ENCODE measurements around the gene MOCOS. TPM values are rescaled to one million over a fixed set of nuclear protein-coding genes. Genes with fewer than 3 reads are reported as not detected.

MOCOS gene
- total RNA-seq, 2 experiments from 2014 or later = not detected

DNA sequence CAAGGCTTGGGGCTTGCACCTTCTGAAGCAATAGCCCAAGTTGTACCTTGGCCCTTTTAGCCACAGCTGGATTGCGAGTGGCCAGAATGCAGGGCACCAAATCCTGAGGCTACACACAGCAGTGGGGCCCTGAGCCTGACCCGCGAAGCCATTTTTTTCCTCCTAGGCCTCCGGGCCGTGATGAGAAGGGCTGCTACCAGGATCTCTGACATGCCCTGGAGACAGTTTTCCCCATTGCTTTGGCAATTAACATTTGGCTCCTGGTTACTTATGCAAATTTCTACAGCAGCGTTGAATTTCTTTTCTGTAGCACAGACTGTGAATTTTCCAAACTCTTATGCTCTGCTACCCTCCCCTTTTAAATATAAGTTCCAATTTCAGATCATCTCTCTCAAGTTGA is 54.5 kb downstream of the MOCOS start:
- Histone ChIP-seq H3K4me1 (ENCODE audit: insufficient read depth, low read length, poor library complexity, severe bottlenecking) (no peaks in the 10 kb centered on the region), H3K27ac (ENCODE audit: low read depth, low read length, poor library complexity, severe bottlenecking) (no peak overlapping the region), H2AFZ (ENCODE audit: low read length) (no peak overlapping the region), H3K9me3 (ENCODE audit: low read length) (no peaks in the 10 kb centered on the region), H3K9me2 (ENCODE audit: insufficient read depth, low read length) (no peaks in the 10 kb centered on the region), H3K4me3 (ENCODE audit: low read depth, low read length, poor library complexity, severe bottlenecking) (no peak overlapping the region), H4K20me1 (ENCODE audit: insufficient read depth, low read length) (no peaks in the 10 kb centered on the region), H3K79me2 (ENCODE audit: insufficient read depth, low read depth, low read length) (no peaks in the 10 kb centered on the region), H3K36me3 (ENCODE audit: insufficient read depth, low read length) (no peaks in the 10 kb centered on the region), H3K4me2 (ENCODE audit: low read length) (no peak overlapping the region)
- CTCF ChIA-PET (ENCODE audit: unreplicated experiment) = no interaction called here
- DNase-seq (ENCODE audit: low spot score) = no peak
- no TSS peak for BruUV-seq (replicated peaks)
- POLR2A ChIA-PET = no interaction called here
- intact Hi-C loops (cut with micrococcal nuclease; ENCODE audit: unreplicated experiment) = no loop called here
- TF ChIP-seq, protein P1, sequence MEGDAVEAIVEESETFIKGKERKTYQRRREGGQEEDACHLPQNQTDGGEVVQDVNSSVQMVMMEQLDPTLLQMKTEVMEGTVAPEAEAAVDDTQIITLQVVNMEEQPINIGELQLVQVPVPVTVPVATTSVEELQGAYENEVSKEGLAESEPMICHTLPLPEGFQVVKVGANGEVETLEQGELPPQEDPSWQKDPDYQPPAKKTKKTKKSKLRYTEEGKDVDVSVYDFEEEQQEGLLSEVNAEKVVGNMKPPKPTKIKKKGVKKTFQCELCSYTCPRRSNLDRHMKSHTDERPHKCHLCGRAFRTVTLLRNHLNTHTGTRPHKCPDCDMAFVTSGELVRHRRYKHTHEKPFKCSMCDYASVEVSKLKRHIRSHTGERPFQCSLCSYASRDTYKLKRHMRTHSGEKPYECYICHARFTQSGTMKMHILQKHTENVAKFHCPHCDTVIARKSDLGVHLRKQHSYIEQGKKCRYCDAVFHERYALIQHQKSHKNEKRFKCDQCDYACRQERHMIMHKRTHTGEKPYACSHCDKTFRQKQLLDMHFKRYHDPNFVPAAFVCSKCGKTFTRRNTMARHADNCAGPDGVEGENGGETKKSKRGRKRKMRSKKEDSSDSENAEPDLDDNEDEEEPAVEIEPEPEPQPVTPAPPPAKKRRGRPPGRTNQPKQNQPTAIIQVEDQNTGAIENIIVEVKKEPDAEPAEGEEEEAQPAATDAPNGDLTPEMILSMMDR (conservative IDR thresholded peaks at IDR 0.05; ENCODE audit: low read length) = no peak
- no peak for TF ChIP-seq EZH2phosphoT487 (IDR thresholded peaks at IDR 0.05; ENCODE audit: borderline replicate concordance, low read depth, low read length)

DNA sequence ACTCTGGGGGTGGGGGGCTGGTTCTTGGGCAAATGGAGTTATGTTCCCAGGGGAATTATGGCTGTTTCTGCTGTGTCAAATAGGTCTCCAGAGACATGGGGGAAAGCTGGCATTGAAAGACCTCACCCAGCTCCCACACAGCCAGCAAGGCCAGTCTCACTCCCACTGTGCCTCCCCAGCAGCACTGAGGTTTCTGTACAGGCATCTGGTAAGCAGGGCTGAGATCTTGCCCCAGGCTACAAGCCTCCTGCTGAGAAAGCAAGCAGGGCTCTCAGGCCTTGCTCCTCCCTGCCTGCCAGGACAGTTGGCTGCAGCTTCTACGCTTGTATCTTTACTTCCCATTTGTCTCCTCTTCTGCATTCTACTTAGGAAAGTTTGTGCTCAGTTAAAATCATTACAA is 59.7 kb downstream of the MOCOS start:
- no peak overlapping the region for H2AFZ ChIP-seq (ENCODE audit: low read length)
- POLR2A ChIA-PET = interaction anchor here (0.7 kb wide), 1 partner anchor 173 kb away, joined by 7 read pairs; no protein-coding TSS in a partner anchor
- H3K4me1 ChIP-seq (ENCODE audit: insufficient read depth, low read length, poor library complexity, severe bottlenecking) = no peaks in the 10 kb centered on the region
- no peak for DNase-seq (ENCODE audit: low spot score)
- intact Hi-C loops (cut with micrococcal nuclease; ENCODE audit: unreplicated experiment) = no loop called here
- TF ChIP-seq, protein P1 (conservative IDR thresholded peaks at IDR 0.05; ENCODE audit: low read length) = no peak
- no peak for TF ChIP-seq EZH2phosphoT487 (IDR thresholded peaks at IDR 0.05; ENCODE audit: borderline replicate concordance, low read depth, low read length)
- no peaks in the 10 kb centered on the region for H3K79me2 ChIP-seq (ENCODE audit: insufficient read depth, low read depth, low read length)
- BruUV-seq (replicated peaks) = no TSS peak
- CTCF ChIA-PET (ENCODE audit: unreplicated experiment) = no interaction called here
- no peaks in the 10 kb centered on the region for H3K9me3 ChIP-seq (ENCODE audit: low read length)
- H3K36me3 ChIP-seq (ENCODE audit: insufficient read depth, low read length) = no peaks in the 10 kb centered on the region
- H3K9me2 ChIP-seq (ENCODE audit: insufficient read depth, low read length) = no peaks in the 10 kb centered on the region
- H3K4me2 ChIP-seq (ENCODE audit: low read length) = no peak overlapping the region
- no peak overlapping the region for H3K4me3 ChIP-seq (ENCODE audit: low read depth, low read length, poor library complexity, severe bottlenecking)
- no peak overlapping the region for H3K27ac ChIP-seq (ENCODE audit: low read depth, low read length, poor library complexity, severe bottlenecking)
- H4K20me1 ChIP-seq (ENCODE audit: insufficient read depth, low read length) = no peaks in the 10 kb centered on the region

DNA sequence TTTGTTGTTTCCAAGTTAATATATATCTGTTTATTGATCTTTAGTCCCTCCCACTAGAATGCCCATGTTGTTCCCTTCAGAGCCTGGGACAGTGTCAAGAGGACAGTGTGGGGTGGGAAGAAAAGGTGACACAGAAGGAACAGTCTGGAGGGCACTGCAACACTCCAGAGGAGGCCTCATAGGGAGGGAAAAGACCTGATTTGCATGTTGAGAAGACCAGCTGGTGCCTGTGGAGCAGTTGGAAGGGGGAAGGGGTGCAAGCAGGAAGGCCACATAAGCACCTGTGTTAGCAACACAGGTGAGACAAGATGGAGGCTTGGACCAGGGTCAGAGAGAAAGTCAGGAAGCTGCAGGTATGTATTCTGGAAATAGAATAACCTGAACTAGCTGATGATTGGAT is 62.1 kb downstream of the MOCOS start:
- no peaks in the 10 kb centered on the region for H3K9me2 ChIP-seq (ENCODE audit: insufficient read depth, low read length)
- intact Hi-C loops (cut with micrococcal nuclease; ENCODE audit: unreplicated experiment) = no loop called here
- no peaks in the 10 kb centered on the region for H3K9me3 ChIP-seq (ENCODE audit: low read length)
- no peaks in the 10 kb centered on the region for H3K79me2 ChIP-seq (ENCODE audit: insufficient read depth, low read depth, low read length)
- no peak overlapping the region for H3K4me2 ChIP-seq (ENCODE audit: low read length)
- no peaks in the 10 kb centered on the region for H4K20me1 ChIP-seq (ENCODE audit: insufficient read depth, low read length)
- H3K36me3 ChIP-seq (ENCODE audit: insufficient read depth, low read length) = no peaks in the 10 kb centered on the region
- H2AFZ ChIP-seq (ENCODE audit: low read length) = no peak overlapping the region
- H3K4me1 ChIP-seq (ENCODE audit: insufficient read depth, low read length, poor library complexity, severe bottlenecking) = no peaks in the 10 kb centered on the region
- ChIA-PET POLR2A (no interaction called here), CTCF (ENCODE audit: unreplicated experiment) (no interaction called here)
- no TSS peak for BruUV-seq (replicated peaks)
- TF ChIP-seq, protein P1 (conservative IDR thresholded peaks at IDR 0.05; ENCODE audit: low read length) = no peak
- TF ChIP-seq EZH2phosphoT487 (IDR thresholded peaks at IDR 0.05; ENCODE audit: borderline replicate concordance, low read depth, low read length) = no peak
- no peak overlapping the region for H3K27ac ChIP-seq (ENCODE audit: low read depth, low read length, poor library complexity, severe bottlenecking)
- H3K4me3 ChIP-seq (ENCODE audit: low read depth, low read length, poor library complexity, severe bottlenecking) = no peak overlapping the region
- no peak for DNase-seq (ENCODE audit: low spot score)
